GM19193 (cell line): ENCODE data around the gene SLC9A3.

Source experiments
- POLR2A ChIP-seq: IDR thresholded peaks from 4 replicates; pipeline ENCODE4 v1.6.1; 2011; ENCODE audit not compliant: insufficient read depth, insufficient read length; ENCODE audit errors: extremely low read depth

The SLC9A3 gene

DNA sequence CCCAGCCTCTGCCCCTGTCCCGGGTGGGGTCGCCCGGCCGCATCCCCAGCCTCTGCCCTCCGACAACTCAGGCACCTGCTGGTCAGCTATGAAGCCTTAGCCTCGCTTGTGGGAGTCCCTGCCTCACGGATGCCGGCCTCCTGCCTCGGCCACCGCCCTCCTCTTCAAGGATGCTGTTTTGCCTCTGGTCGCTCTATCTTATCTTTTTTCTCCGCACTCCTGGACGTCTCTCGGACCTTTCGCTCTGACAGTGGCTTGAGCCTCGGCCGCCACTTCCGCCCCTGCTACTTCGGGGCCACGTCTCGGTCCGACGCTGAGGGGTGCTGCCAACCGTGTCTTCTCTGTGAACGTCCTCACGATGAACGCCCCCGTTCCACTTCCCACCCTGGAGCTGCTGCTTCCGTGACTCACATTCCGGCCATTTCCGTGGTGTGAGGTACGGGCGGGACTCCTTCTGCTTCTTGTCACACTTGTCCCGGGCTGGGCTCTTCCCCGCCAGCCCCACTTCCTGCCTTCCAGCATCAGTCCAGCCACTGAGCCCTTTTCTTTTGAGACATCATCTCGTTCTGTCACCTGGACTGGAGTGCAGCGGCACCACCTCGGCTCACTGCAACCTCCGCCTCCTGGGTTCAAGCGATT, 26.3 kb downstream of the SLC9A3 start:
- no peak for TF ChIP-seq POLR2A

GRCh38 chr5:497090-497700, 27.1 kb downstream of the SLC9A3 start:
- TF ChIP-seq POLR2A: no peak

DNA sequence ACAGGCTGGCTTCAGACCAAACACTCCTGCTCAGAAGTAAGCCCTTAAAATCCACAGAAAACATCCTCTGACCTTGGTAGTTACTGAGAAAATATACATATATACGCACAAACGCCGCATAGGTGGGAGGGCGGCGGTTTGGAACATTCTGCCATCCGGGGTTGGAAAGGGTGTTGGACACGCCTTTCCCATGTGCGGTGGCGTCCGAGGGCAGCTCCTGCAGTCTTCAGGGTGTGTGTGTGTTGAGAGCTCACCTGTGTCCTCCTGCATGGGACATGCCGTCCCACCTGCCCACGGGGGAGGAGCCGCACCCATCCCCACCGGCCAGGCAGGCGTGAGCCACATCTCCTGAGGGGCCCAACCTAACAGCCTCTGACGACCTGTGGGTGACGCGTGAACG, 28.2 kb downstream of the SLC9A3 start:
- TF ChIP-seq POLR2A: no peak

DNA sequence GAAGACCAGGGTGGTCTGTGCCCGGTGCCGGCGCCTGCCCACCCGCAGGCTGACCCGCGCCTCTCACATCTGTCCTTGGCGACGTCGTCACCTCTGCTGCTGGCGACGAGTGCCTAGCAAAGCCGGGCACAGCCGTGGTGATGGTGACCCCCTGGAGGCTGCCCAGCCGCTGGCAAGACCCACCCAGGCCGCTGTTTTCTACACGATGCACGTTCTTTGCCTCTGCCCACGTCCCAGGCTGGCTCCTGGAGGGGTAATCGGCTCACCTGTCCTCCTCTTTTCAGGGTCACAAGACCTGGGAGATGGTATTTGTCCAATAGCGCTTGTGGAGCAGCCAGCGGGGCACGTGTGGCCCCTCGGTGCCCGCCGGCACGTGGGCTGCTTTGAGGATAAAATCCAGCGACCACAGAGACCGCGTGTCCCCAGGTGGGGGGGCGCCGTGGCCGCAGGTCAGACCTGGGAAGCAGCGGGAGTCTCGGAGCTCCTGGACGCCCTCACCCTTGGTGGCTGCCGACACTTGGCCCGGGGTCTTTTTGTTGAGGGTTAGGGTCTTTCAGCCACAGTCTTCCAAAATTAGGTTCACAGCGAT, 29.5 kb downstream of the SLC9A3 start:
- no peak for TF ChIP-seq POLR2A

DNA sequence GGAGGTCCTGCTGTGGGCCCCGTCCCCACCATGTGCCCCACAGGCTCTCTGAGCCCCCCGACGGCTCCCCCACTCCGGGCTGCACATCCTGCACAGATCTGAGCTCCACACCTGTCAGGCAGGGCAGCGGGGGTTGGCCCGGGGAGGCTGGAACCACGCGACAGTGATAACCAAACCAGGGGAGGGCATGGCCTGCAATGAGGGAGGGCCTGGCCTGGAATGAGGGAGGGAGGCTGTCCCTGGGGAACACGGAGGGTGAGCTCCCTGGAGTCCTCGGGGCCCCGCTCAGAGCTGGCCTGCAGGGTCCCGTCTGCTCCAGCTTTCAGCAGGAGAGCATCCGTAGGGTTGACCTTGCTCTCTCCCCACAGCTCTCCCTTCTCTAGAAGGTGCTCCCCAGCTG, 30.5 kb downstream of the SLC9A3 start:
- TF ChIP-seq POLR2A: no peak

DNA sequence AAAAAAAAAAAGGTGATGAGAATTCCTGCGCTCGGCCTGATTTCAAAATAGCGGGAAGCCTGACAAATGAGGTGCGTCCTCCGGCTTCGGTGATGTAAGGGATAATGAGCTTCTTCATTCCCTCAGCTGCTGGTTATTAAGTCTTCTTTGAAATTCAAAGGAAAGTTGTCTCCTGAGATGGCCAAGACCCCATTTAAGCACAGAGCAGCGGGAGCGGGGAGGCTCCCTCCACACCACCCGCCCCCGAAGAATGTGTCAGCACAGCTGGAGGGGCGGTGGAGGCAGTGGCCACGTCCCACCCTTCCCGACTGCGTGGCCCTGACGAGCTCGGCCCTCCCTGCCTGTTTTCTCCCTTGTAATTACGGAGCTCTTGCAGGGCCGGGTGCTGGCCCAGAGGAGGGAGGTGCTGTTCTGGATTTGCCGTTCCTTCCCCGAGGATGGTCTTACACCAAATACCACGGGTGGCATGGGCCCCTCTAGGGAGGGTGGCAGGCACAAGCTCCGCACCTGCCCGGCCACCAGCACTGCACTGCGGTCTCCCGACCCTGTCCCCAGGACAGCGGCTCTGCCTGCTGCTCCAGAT, 31.0 kb downstream of the SLC9A3 start:
- no peak for TF ChIP-seq POLR2A

DNA sequence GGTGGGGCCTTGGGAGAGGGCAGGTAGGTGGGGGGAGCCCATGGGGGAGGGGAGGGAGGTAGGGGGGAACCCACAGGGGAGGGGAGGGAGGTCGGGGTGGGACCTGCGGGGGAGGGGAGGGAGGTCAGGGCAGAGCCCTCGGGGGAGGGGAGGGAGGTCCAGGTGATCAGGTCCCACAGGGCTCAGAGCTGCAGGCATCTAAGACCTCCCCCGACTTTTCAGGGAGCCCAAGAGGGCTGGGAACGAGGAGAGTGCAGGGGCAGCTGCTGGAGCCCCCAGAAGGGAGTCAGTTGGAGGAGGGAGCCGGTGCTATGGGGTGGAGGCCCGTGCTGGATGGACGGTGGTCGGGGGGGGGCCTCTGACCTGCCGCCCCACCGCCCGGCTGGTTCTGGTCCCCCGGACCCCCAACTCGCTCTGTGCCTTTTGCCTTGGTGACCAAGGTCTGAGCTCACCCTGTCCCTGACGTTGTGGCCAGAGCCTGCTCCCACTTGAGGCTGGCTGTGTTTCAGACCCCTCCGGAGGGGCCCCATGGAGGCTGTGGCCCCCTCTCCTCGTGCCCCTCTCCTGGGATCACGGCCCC, 31.8 kb downstream of the SLC9A3 start:
- no peak for TF ChIP-seq POLR2A

GRCh38 chr5:491856-492155, 32.4 kb downstream of the SLC9A3 start:
- no peak for TF ChIP-seq POLR2A

DNA sequence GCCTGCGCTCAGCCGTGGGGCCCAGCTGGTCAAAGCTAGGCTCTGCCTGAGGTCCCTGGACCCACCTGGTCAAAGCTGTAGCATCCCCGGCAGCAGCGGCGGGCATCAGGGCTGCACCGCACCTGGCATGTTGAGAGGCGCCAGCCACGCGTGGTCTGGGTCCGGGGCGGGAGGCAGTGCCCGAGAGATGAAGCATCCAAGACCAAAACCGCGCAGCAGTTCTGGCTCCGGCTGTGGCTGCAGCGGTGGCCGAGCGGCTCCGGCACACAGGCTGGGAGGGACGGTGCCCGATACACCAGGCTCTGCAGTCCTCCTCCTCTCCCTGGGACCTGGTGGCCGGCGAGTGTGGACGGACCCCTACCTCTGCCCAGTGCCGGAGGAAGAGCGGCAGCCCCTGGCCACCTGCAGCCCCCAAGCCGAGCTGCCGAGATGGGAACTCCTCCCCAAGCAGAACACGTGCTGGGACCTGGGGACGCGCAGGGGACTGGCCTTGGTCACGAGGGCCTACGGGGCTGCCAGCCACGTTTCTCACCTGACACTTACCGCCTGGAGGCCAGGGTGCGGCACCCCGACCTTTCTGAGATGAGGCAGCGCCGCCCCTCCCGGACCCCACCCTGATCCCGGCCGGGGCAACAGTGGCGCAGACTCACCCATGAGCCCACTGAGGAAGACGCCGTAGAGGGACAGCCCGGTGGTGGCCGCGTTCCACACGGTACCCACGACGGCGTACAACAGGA, 33.0 kb downstream of the SLC9A3 start:
- no peak for TF ChIP-seq POLR2A

DNA sequence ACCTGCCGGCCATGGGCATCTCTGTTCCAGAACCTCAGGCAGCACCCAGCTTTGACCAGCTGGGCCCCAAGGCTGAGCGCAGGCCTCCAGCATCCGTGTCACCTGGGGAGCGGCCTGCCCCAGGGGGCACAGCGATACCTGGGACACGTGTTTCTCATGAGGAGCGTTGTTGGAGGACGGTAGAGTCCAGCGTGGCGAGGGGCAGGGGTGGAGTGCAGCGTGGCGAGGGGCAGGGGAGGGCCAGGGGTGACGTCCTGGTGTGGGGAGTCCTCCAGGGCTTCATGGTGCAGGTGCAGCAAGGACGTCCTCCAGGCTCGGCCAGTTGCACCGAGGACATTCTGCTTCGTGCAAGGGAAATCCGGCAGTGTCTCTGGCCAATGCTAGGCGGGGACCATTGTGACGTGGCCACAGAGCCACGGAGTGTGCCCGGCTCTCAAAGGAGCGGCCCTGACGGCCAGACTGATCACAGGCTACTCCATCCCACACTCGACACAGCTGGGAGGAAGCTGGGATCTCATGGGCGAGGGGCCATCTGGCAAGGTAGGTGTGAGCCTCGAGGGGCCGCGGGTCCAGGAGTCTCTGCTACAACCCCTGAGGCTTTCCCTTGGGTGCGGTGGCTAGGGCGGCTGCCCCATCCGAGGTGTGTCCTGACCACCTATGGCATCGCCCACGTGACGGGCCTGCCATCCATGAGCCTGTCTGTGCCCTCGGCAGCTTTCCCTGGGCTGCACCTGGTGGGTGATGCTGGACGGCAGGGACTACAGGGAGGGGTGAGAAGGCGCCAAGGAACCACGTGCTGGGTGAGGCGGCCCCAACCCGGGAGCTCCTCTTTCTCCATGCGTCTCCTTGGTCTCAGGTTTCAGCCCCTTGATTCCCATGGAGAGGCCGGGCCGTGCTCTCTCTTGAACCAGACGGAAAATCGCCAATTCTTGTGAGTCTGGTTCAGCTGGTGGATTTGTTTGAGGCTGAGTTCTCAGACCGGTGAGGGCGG, 33.8 kb downstream of the SLC9A3 start:
- no peak for TF ChIP-seq POLR2A

GRCh38 chr5:489689-490080, 34.6 kb downstream of the SLC9A3 start:
- no peak for TF ChIP-seq POLR2A

DNA sequence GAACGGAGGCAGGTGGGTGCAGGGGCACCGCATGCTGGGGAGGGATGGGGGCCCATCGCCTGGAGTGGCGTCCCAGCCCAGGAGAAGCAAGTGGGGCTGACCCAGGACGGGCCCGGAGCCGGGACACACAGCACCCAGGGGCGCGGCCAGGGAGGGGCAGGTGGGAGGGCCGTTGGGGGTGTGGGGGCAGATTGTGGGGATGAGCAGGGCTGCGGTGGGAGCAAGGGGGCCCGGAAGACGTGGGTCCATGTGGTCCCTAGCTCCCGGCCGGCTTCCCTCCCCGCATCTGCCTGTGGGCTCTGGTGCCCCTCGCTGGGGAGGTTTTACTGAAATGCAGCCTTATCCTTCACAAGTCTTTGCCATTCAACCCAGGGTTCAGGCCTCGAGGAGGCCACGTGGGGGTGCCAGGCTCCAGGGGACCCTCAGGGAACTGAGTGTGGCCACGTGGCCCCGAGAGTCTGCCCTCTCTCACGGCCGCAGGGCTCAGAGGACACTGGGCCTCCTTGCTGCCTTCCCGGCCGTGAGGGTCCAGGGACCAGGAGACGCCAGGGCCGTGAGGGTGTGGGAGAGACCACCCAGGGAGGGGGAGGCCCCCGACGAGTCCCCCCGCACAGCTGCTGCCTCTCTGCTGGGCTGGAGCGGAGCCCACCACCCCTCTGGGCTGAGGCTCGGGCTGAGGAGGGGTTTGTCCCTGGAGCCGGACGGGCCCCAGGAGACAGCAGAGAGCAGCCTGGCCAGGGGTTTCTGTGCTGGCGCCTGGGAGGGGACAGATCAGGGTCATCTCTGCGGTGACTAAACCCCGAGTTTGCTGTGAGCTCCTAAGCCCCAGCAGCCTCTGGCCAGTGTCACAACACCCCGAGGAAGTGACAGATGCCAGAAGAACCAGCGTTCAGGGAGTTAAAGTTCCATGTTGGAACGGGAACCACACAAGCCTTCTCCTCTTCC, 35.2 kb downstream of the SLC9A3 start:
- TF ChIP-seq POLR2A: no peak

DNA sequence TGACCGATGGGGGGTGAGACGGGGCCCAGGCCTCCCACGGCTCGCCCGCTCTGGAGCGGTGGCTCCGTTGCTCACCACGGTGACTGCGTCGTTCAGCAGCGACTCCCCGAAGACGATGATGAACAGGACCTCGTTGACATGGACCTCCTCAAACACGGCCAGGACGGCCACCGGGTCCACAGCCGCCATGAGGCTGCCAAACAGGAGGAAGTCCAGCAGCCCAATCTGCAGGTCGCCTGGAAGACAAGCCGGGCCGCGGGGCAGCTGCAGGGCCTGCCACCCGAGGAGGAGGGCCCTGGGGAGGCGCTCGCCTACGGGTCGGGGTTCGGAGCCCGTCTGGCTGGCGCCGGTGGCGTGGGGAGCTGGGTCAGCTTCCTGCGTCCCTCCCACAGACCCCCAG, 36.0 kb downstream of the SLC9A3 start:
- TF ChIP-seq POLR2A: no peak

DNA sequence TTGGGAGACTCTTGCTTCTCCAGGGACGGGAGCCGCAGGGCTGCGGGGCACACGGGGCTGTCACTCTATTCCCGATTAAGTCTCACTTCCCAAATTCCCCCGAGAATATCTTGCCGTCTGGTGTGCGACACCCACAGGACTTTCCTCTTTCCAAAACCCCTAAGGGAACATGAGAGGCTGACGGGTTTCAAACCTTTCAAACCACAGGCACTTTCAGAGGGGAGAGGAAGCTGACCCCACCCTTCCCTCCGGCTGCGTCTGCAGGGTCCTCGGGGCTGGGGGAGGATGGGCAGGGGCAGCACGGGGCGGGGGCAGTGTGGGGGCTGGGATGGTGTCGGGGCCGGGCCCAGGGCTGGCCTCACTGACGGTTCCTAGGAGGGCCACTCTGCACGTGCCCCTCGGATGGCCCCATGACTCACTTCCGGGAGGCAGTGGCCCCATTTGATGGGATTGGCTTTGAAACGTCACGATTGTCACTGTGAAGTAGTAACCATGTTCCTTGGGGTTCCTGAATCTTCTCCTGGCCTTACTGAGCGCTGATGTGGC, 38.2 kb downstream of the SLC9A3 start:
- no peak for TF ChIP-seq POLR2A
